Measurements from ENCODE around the gene CDH15.

- TF ChIP-seq, protein P1, sequence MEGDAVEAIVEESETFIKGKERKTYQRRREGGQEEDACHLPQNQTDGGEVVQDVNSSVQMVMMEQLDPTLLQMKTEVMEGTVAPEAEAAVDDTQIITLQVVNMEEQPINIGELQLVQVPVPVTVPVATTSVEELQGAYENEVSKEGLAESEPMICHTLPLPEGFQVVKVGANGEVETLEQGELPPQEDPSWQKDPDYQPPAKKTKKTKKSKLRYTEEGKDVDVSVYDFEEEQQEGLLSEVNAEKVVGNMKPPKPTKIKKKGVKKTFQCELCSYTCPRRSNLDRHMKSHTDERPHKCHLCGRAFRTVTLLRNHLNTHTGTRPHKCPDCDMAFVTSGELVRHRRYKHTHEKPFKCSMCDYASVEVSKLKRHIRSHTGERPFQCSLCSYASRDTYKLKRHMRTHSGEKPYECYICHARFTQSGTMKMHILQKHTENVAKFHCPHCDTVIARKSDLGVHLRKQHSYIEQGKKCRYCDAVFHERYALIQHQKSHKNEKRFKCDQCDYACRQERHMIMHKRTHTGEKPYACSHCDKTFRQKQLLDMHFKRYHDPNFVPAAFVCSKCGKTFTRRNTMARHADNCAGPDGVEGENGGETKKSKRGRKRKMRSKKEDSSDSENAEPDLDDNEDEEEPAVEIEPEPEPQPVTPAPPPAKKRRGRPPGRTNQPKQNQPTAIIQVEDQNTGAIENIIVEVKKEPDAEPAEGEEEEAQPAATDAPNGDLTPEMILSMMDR (IDR thresholded peaks at IDR 0.05) = no peak
- no peak for TF ChIP-seq ZNF512 (CRISPR knock-in tag; IDR thresholded peaks at IDR 0.05; ENCODE audit: borderline replicate concordance)
- TF ChIP-seq, protein P2, sequence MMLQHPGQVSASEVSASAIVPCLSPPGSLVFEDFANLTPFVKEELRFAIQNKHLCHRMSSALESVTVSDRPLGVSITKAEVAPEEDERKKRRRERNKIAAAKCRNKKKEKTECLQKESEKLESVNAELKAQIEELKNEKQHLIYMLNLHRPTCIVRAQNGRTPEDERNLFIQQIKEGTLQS (CRISPR knock-in tag; conservative IDR thresholded peaks at IDR 0.05) = no peak
- TF ChIP-seq, protein P3, sequence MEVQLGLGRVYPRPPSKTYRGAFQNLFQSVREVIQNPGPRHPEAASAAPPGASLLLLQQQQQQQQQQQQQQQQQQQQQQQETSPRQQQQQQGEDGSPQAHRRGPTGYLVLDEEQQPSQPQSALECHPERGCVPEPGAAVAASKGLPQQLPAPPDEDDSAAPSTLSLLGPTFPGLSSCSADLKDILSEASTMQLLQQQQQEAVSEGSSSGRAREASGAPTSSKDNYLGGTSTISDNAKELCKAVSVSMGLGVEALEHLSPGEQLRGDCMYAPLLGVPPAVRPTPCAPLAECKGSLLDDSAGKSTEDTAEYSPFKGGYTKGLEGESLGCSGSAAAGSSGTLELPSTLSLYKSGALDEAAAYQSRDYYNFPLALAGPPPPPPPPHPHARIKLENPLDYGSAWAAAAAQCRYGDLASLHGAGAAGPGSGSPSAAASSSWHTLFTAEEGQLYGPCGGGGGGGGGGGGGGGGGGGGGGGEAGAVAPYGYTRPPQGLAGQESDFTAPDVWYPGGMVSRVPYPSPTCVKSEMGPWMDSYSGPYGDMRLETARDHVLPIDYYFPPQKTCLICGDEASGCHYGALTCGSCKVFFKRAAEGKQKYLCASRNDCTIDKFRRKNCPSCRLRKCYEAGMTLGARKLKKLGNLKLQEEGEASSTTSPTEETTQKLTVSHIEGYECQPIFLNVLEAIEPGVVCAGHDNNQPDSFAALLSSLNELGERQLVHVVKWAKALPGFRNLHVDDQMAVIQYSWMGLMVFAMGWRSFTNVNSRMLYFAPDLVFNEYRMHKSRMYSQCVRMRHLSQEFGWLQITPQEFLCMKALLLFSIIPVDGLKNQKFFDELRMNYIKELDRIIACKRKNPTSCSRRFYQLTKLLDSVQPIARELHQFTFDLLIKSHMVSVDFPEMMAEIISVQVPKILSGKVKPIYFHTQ (CRISPR knock-in tag; IDR thresholded peaks at IDR 0.05) = no peak
- no peak for TF ChIP-seq JUN (CRISPR knock-in tag; IDR thresholded peaks at IDR 0.05)
- TF ChIP-seq TEAD4 (CRISPR knock-in tag; IDR thresholded peaks at IDR 0.05) = no peak
- TF ChIP-seq SMAD4 (CRISPR knock-in tag; IDR thresholded peaks at IDR 0.05) = no peak
- TF ChIP-seq MAX (CRISPR knock-in tag; IDR thresholded peaks at IDR 0.05) = no peak
- no peak for TF ChIP-seq TP53 (CRISPR knock-in tag; IDR thresholded peaks at IDR 0.05)
- no peak for TF ChIP-seq RORB (CRISPR knock-in tag; IDR thresholded peaks at IDR 0.05)
These were observed 10.4 kb upstream of the CDH15 start for GRCh38 chr16:89160977-89161701.

All from WTC11 (cell line).